Endometrial microvascular endothelial cells (primary cell): ENCODE data around the gene THUMPD1. TPM values are rescaled to one million over a fixed set of nuclear protein-coding genes. Genes with fewer than 3 reads are reported as not detected.
"Not testable (repeated sequence)": the region's sequence is repeated elsewhere in the genome, so short reads cannot be mapped to it uniquely, and the experiment has no call there.

Source experiments
- in situ Hi-C: cut with HindIII; loops from 2 replicates; pipeline ENCODE4 v1.10.0; 2017; ENCODE audit warnings: low sequenced_read_pairs, low pct_unique_long_range_greater_than_20kb; ENCODE audit errors: inconsistent ontology term
- total RNA-seq: library from RNA; depleted of rRNA; stranded (reverse); fragments of >200 nt; gene quantifications from one replicate; pipeline ENCODE4 v1.2.3, GENCODE V29; 2015; ENCODE audit errors: inconsistent ontology term

THUMPD1 gene
- total RNA-seq, 1 donor from 2014 or later, result 20.6 TPM

GRCh38 chr16:20753727-20754126 lies 12.1 kb upstream of the THUMPD1 start:
- in situ Hi-C loops, result no loop called here

GRCh38 chr16:20750558-20750957 lies 8.9 kb upstream of the THUMPD1 start:
- in situ Hi-C loops, result no loop called here

- in situ Hi-C loops, result no loop called here
Observed at GRCh38 chr16:20749474-20749873, 7.9 kb upstream of the THUMPD1 start.

GRCh38 chr16:20747030-20747816 lies 5.6 kb upstream of the THUMPD1 start:
- in situ Hi-C loops, result no loop called here

GRCh38 chr16:20746461-20746860 lies 4.8 kb upstream of the THUMPD1 start:
- in situ Hi-C loops, result no loop called here

GRCh38 chr16:20744922-20745440 lies 3.4 kb upstream of the THUMPD1 start:
- in situ Hi-C loops, result no loop called here

- in situ Hi-C loops, result no loop called here
Observed at GRCh38 chr16:20743591-20743990, 2.0 kb upstream of the THUMPD1 start.

- in situ Hi-C loops, result no loop called here
Observed at GRCh38 chr16:20740901-20741521, 607 bp downstream of the THUMPD1 start.

GRCh38 chr16:20740007-20740883 lies 1.4 kb downstream of the THUMPD1 start:
- in situ Hi-C loops, result no loop called here

GRCh38 chr16:20735490-20735889 lies 6.1 kb downstream of the THUMPD1 start:
- in situ Hi-C loops, result no loop called here

GRCh38 chr16:20734782-20735181 lies 6.8 kb downstream of the THUMPD1 start:
- in situ Hi-C loops, result no loop called here

- in situ Hi-C loops, result no loop called here
Observed at GRCh38 chr16:20734056-20734455, 7.6 kb downstream of the THUMPD1 start.

GRCh38 chr16:20729141-20729540 lies 12.5 kb downstream of the THUMPD1 start:
- in situ Hi-C loops, result no loop called here

GRCh38 chr16:20727181-20727580 lies 14.4 kb downstream of the THUMPD1 start:
- in situ Hi-C loops, result no loop called here

GRCh38 chr16:20726661-20727060 lies 15.0 kb downstream of the THUMPD1 start:
- in situ Hi-C loops, result no loop called here

GRCh38 chr16:20720251-20720650 lies 21.4 kb downstream of the THUMPD1 start:
- in situ Hi-C loops, result no loop called here

GRCh38 chr16:20717718-20718117 lies 23.9 kb downstream of the THUMPD1 start:
- in situ Hi-C loops, result not testable (repeated sequence)

- in situ Hi-C loops, result no loop called here
Observed at GRCh38 chr16:20711277-20711911, 30.2 kb downstream of the THUMPD1 start.

GRCh38 chr16:20708129-20708528 lies 33.5 kb downstream of the THUMPD1 start:
- in situ Hi-C loops, result not testable (repeated sequence)
